Endothelial cell of umbilical vein (primary cell): ENCODE results near the gene CLEC4E. TPM values are rescaled to one million over a fixed set of nuclear protein-coding genes. Genes with fewer than 3 reads are reported as not detected.

Source experiments
- BruUV-seq: library from RNA; stranded (reverse); fragments of 400-500 nt; replicated peaks from 2 replicates; lab custom pipeline; 2021; lab: Mats Ljungman, UMichigan
- CTCF ChIA-PET: fragments of 300-600, 350-600 bp; sonication (Branson Sonifier 250); formaldehyde crosslinking; loops from one replicate; lab custom pipeline; 2021; ENCODE audit warnings: antibody characterized with exemption, inconsistent platforms; lab: Charles Lee
- POLR2A ChIA-PET: fragments of 300-600, 350-600 bp; sonication (Branson Sonifier 250); formaldehyde crosslinking; loops from one replicate; lab custom pipeline; 2021; ENCODE audit warnings: antibody characterized with exemption, inconsistent platforms; lab: Charles Lee
- DNase-seq: peaks from one replicate; pipeline ENCODE4 v3.0.0-alpha.2; 2011; ENCODE audit warnings: low read depth, low spot score
- FAIRE-seq: peaks from 2 replicates; lab custom pipeline; 2011; peaks lifted over from hg19 to GRCh38; lab: Jason Lieb, UNC
- H2AFZ ChIP-seq: 2 replicates; pipeline ENCODE4 v1.6.0; 2012; ENCODE audit warnings: low read depth, low read length, control low read depth, inconsistent platforms
- H3K27ac ChIP-seq: 2 replicates; pipeline ENCODE4 v1.5.1; 2011; ENCODE audit warnings: low read depth, mild to moderate bottlenecking, control low read depth, low read length, moderate library complexity; ENCODE audit not compliant: insufficient read depth
- H3K27me3 ChIP-seq, 2 experiments: 2 replicates each; pipeline versions ENCODE4 v1.6.0 to v1.6.1; 2011; ENCODE audit warnings: low read length in 2 of 2, mixed read lengths in 1 of 2; ENCODE audit not compliant: control insufficient read depth in 2 of 2, insufficient read depth in 2 of 2
- H3K36me3 ChIP-seq, 2 experiments: 2 replicates in 1 of 2; 3 replicates in 1 of 2; pipeline ENCODE4 v1.5.1; 2011; ENCODE audit warnings: low read length in 2 of 2, mild to moderate bottlenecking in 1 of 2, moderate library complexity in 1 of 2; ENCODE audit not compliant: control insufficient read depth in 2 of 2, insufficient read depth in 2 of 2; ENCODE audit errors: extremely low read depth in 1 of 2
- H3K4me1 ChIP-seq: 3 replicates; pipeline ENCODE4 v1.5.1; 2011; ENCODE audit warnings: mild to moderate bottlenecking, low read length; ENCODE audit not compliant: control insufficient read depth, insufficient read depth; ENCODE audit errors: extremely low read depth
- H3K4me2 ChIP-seq: 2 replicates; pipeline ENCODE4 v1.6.1; 2011; ENCODE audit warnings: low read length, control low read depth, mixed read lengths; ENCODE audit not compliant: insufficient read depth
- H3K4me3 ChIP-seq, 3 experiments: fragments of 200-600 bp in 1 of 3; sonication (generic), shearing (Covaris generic) in 1 of 3; replicated peaks in 1 of 3; 2 replicates each; pipeline ENCODE4 v1.5.1; 2011 to 2016; ENCODE audit warnings: control low read depth in 3 of 3, low read length in 3 of 3, mild to moderate bottlenecking in 2 of 3, inconsistent platforms in 1 of 3, low read depth in 1 of 3, moderate library complexity in 1 of 3; ENCODE audit not compliant: insufficient read depth in 1 of 3
- H3K79me2 ChIP-seq: 2 replicates; pipeline ENCODE4 v1.6.0; 2012; ENCODE audit warnings: low read length, inconsistent platforms; ENCODE audit not compliant: control insufficient read depth, insufficient read depth
- H3K9ac ChIP-seq: replicated peaks from 2 replicates; pipeline ENCODE3; 2011; ENCODE audit warnings: low read length, control low read depth; ENCODE audit not compliant: insufficient read depth; ENCODE audit errors: extremely low read depth
- H3K9me1 ChIP-seq: replicated peaks from 3 replicates; pipeline ENCODE4 v1.6.0; 2011; ENCODE audit warnings: mild to moderate bottlenecking, low read length; ENCODE audit not compliant: control insufficient read depth, insufficient read depth; ENCODE audit errors: extremely low read depth
- H3K9me3 ChIP-seq: replicated peaks from 2 replicates; pipeline ENCODE4 v1.5.1; 2012; ENCODE audit warnings: low read length, inconsistent platforms; ENCODE audit not compliant: control insufficient read depth, insufficient read depth
- H4K20me1 ChIP-seq: replicated peaks from 2 replicates; pipeline ENCODE3; 2011; ENCODE audit warnings: mild to moderate bottlenecking, low read length; ENCODE audit not compliant: control insufficient read depth, insufficient read depth; ENCODE audit errors: extremely low read depth
- CTCF ChIP-seq, 2 donors: IDR thresholded peaks; 1 replicate in 1 of 2; 2 replicates in 1 of 2; pipeline ENCODE4 v1.5.1; 2011; ENCODE audit warnings: low read length in 2 of 2, mild to moderate bottlenecking in 2 of 2, moderate library complexity in 2 of 2, control low read depth in 1 of 2, inconsistent platforms in 1 of 2, low read depth in 1 of 2; ENCODE audit not compliant: insufficient read depth in 1 of 2; ENCODE audit errors: extremely low read depth in 1 of 2
- EZH2 ChIP-seq: IDR thresholded peaks from 2 replicates; pipeline ENCODE4 v1.6.1; 2012; ENCODE audit warnings: borderline replicate concordance, low read depth, mild to moderate bottlenecking, moderate library complexity, low read length, inconsistent platforms; ENCODE audit not compliant: severe bottlenecking
- FOS ChIP-seq: IDR thresholded peaks from 2 replicates; pipeline ENCODE4 v1.6.1; 2011; ENCODE audit warnings: mild to moderate bottlenecking, low read length, moderate library complexity, borderline replicate concordance; ENCODE audit not compliant: insufficient read depth
- GATA2 ChIP-seq: IDR thresholded peaks from 2 replicates; pipeline ENCODE4 v1.7.0; 2011; ENCODE audit warnings: low read depth, mild to moderate bottlenecking, moderate library complexity, mixed read lengths, low read length; ENCODE audit not compliant: insufficient read length, insufficient read depth
- JUN ChIP-seq: IDR thresholded peaks from 2 replicates; pipeline ENCODE4 v1.6.1; 2011; ENCODE audit warnings: borderline replicate concordance, low read depth; ENCODE audit not compliant: insufficient read length, insufficient read depth
- MAX ChIP-seq: IDR thresholded peaks from 2 replicates; pipeline ENCODE4 v1.6.1; 2011; ENCODE audit not compliant: insufficient read depth, insufficient read length
- MYC ChIP-seq: IDR thresholded peaks from one replicate; pipeline ENCODE4 v1.6.1; 2011; ENCODE audit warnings: mild to moderate bottlenecking, low read depth, low read length
- POLR2A ChIP-seq: IDR thresholded peaks from 2 replicates; pipeline ENCODE4 v1.6.1; 2012; ENCODE audit warnings: low read depth, mild to moderate bottlenecking, control low read depth, low read length
- POLR2AphosphoS5 ChIP-seq: IDR thresholded peaks from 2 replicates; pipeline ENCODE4 v1.6.1; 2012; ENCODE audit warnings: low read depth, mild to moderate bottlenecking, control low read depth, low read length, moderate library complexity; ENCODE audit not compliant: insufficient read depth
- dilution Hi-C: fragments of 300-500 bp; cut with MboI; formaldehyde crosslinking; loops from one replicate; pipeline ENCODE4 v1.15.0; 2019; ENCODE audit warnings: low sequenced_read_pairs; ENCODE audit not compliant: extremely low pct_ligation_motif_present
- intact Hi-C: fragments of 100-400 bp; cut with micrococcal nuclease; formaldehyde crosslinking; loops from one replicate; pipeline ENCODE4 v1.10.0; 2022
- polyA plus RNA-seq, 4 experiments: library from polyadenylated mRNA; depleted of rRNA in 3 of 4; stranded (reverse) in 3 of 4; unstranded in 1 of 4; fragments of >200 nt; gene quantifications; 2 replicates each; pipeline versions ENCODE4 v1.2.1 to v1.2.3, GENCODE V29; 2011 to 2012; ENCODE audit warnings: missing spikeins in 1 of 4
- total RNA-seq: library from RNA; stranded (reverse); gene quantifications from 2 replicates; pipeline ENCODE4 v1.2.3, GENCODE V29; 2021

CLEC4E gene
- total and polyA plus RNA-seq, 2 donors (not counting 3 experiments of a cell fraction or from before 2014, with no cell fraction given), result not detected

- POLR2A ChIA-PET, result no interaction called here
- BruUV-seq, result no TSS peak
- no peak overlapping the region for H2AFZ ChIP-seq
- H4K20me1 ChIP-seq, result no peaks in the 10 kb centered on the region
- no peak overlapping the region for H3K4me3 ChIP-seq
- H3K9me3 ChIP-seq, result no peaks in the 10 kb centered on the region
- CTCF ChIA-PET, result interaction anchor here (3.7 kb wide), 1 partner anchor 17 kb away, joined by 16 read pairs; no protein-coding TSS in a partner anchor
- TF ChIP-seq EZH2, result no peak
- TF ChIP-seq MYC, result no peak
- TF ChIP-seq JUN, result no peak
- no peak for TF ChIP-seq CTCF (IDR thresholded peaks at IDR 0.05; ENCODE audit: extremely low read depth in 1 of 2, insufficient read depth in 1 of 2, low read depth in 1 of 2, low read length in 2 of 2)
- TF ChIP-seq POLR2A, result no peak
- TF ChIP-seq GATA2, result no peak
- TF ChIP-seq POLR2AphosphoS5, result no peak
- TF ChIP-seq FOS, result no peak
- TF ChIP-seq MAX, result no peak
- no peak overlapping the region for H3K9ac ChIP-seq
- H3K36me3 ChIP-seq, result no peaks in the 10 kb centered on the region
- H3K4me1 ChIP-seq, result no peaks in the 10 kb centered on the region
- no peak for DNase-seq
- no peak overlapping the region for H3K4me2 ChIP-seq
- H3K9me1 ChIP-seq, result no peaks in the 10 kb centered on the region
- peaks cover 2 to 6% of the 10 kb centered on the region in 2 experiments for H3K27me3 ChIP-seq
- intact Hi-C loops, result no loop called here
- FAIRE-seq, result no peak
- H3K79me2 ChIP-seq, result no peaks in the 10 kb centered on the region
- H3K27ac ChIP-seq, result no peak overlapping the region
- dilution Hi-C loops, result no loop called here
Measured at GRCh38 chr12:8561011-8561410, 20.3 kb upstream of the CLEC4E start.
